IMR-90 (cell line): ENCODE results near the gene DEFB110. TPM values are rescaled to one million over a fixed set of nuclear protein-coding genes. Genes with fewer than 3 reads are reported as not detected.

Experiments
- ATAC-seq: fragments of 200-7000 bp; cut with Tn5 transposase; 2 replicates; pipeline ENCODE4 v1.9.1; 2020; ENCODE audit warnings: low read depth, mild to moderate bottlenecking, moderate library complexity
- BruUV-seq: library from RNA; stranded (reverse); fragments of 400-500 nt; replicated peaks from 2 replicates; lab custom pipeline; 2021; lab: Mats Ljungman, UMichigan
- CTCF ChIA-PET: fragments of 300-600 bp; formaldehyde crosslinking; extraction: SDS; loops from one replicate; lab custom pipeline; 2021; ENCODE audit warnings: antibody characterized with exemption; lab: Yijun Ruan, JAX
- POLR2A ChIA-PET: fragments of 300-600 bp; sonication (Branson Sonifier 250); formaldehyde crosslinking; loops from one replicate; lab custom pipeline; 2022; ENCODE audit warnings: antibody characterized with exemption; ENCODE audit not compliant: unreplicated experiment; lab: Charles Lee
- DNase-seq: peaks from one replicate; pipeline ENCODE4 v3.0.0; 2013
- H2AFZ ChIP-seq: replicated peaks from 2 replicates; pipeline ENCODE3; 2013; ENCODE audit warnings: low read length, mild to moderate bottlenecking; ENCODE audit not compliant: poor library complexity
- H2AK5ac ChIP-seq: 2 replicates; pipeline ENCODE4 v1.6.1; 2013; ENCODE audit warnings: low read depth, low read length, inconsistent platforms
- H2AK9ac ChIP-seq: replicated peaks from 2 replicates; pipeline ENCODE3; 2013; ENCODE audit warnings: mild to moderate bottlenecking, low read depth, low read length, moderate library complexity; ENCODE audit not compliant: poor library complexity
- H2BK120ac ChIP-seq: 2 replicates; pipeline ENCODE4 v1.6.1; 2013; ENCODE audit warnings: low read depth, low read length, inconsistent platforms
- H2BK15ac ChIP-seq: 3 replicates; pipeline ENCODE4 v1.6.1; 2013; ENCODE audit warnings: low read depth, low read length, inconsistent platforms
- H2BK20ac ChIP-seq: 2 replicates; pipeline ENCODE4 v1.6.1; 2013; ENCODE audit warnings: low read depth, mild to moderate bottlenecking, inconsistent platforms, low read length, moderate library complexity
- H2BK5ac ChIP-seq: 2 replicates; pipeline ENCODE4 v1.6.1; 2013; ENCODE audit warnings: mild to moderate bottlenecking, low read depth, low read length, inconsistent platforms; ENCODE audit not compliant: poor library complexity, severe bottlenecking
- H3K14ac ChIP-seq: replicated peaks from 2 replicates; pipeline ENCODE4 v1.6.1; 2013; ENCODE audit warnings: low read depth, low read length, inconsistent platforms
- H3K18ac ChIP-seq: 2 replicates; pipeline ENCODE4 v1.6.1; 2013; ENCODE audit warnings: low read depth, low read length, control low read depth
- H3K23ac ChIP-seq: 2 replicates; pipeline ENCODE4 v1.6.1; 2013; ENCODE audit warnings: low read depth, low read length, inconsistent platforms
- H3K27ac ChIP-seq: 2 replicates; pipeline ENCODE4 v1.5.1; 2013; ENCODE audit warnings: mild to moderate bottlenecking, control low read depth, low read length; ENCODE audit not compliant: insufficient read depth
- H3K27me3 ChIP-seq: 2 replicates; pipeline ENCODE4 v1.6.1; 2013; ENCODE audit warnings: low read length; ENCODE audit not compliant: control insufficient read depth, insufficient read depth
- H3K36me3 ChIP-seq: 2 replicates; pipeline ENCODE4 v1.6.1; 2013; ENCODE audit warnings: low read length, mixed read lengths; ENCODE audit not compliant: control insufficient read depth, insufficient read depth
- H3K4ac ChIP-seq: 2 replicates; pipeline ENCODE4 v1.6.1; 2013; ENCODE audit warnings: low read depth, low read length, inconsistent platforms
- H3K4me1 ChIP-seq: 2 replicates; pipeline ENCODE4 v1.6.1; 2013; ENCODE audit warnings: low read length, mixed read lengths; ENCODE audit not compliant: control insufficient read depth, insufficient read depth
- H3K4me2 ChIP-seq: 2 replicates; pipeline ENCODE4 v1.6.1; 2013; ENCODE audit warnings: low read depth, mild to moderate bottlenecking, control low read depth, low read length, moderate library complexity
- H3K4me3 ChIP-seq: 2 replicates; pipeline ENCODE4 v1.5.1; 2013; ENCODE audit warnings: low read depth, mild to moderate bottlenecking, control low read depth, low read length, moderate library complexity; ENCODE audit not compliant: insufficient read depth
- H3K56ac ChIP-seq: 2 replicates; pipeline ENCODE4 v1.6.1; 2013; ENCODE audit warnings: low read length, inconsistent platforms; ENCODE audit not compliant: insufficient read depth; ENCODE audit errors: extremely low read depth
- H3K79me1 ChIP-seq, 2 experiments: 2 replicates each; pipeline ENCODE4 v1.6.1; 2013; ENCODE audit warnings: low read length in 2 of 2, inconsistent platforms in 1 of 2, low read depth in 1 of 2
- H3K9ac ChIP-seq: 2 replicates; pipeline ENCODE4 v1.6.1; 2013; ENCODE audit warnings: low read depth, low read length, control low read depth
- H3K9me1 ChIP-seq: 2 replicates; pipeline ENCODE4 v1.6.1; 2013; ENCODE audit warnings: low read length, inconsistent platforms; ENCODE audit not compliant: insufficient read depth
- H3K9me3 ChIP-seq: 2 replicates; pipeline ENCODE4 v1.6.1; 2013; ENCODE audit warnings: low read length; ENCODE audit not compliant: control insufficient read depth, insufficient read depth
- H4K20me1 ChIP-seq: 2 replicates; pipeline ENCODE4 v1.6.1; 2013; ENCODE audit warnings: low read length, inconsistent platforms; ENCODE audit not compliant: insufficient read depth
- H4K5ac ChIP-seq: 2 replicates; pipeline ENCODE4 v1.6.1; 2013; ENCODE audit warnings: mild to moderate bottlenecking, low read depth, low read length, control low read depth
- H4K8ac ChIP-seq, 2 experiments: 2 replicates each; pipeline ENCODE4 v1.6.1; 2013; ENCODE audit warnings: low read depth in 2 of 2, low read length in 2 of 2, control low read depth in 1 of 2, inconsistent platforms in 1 of 2
- H4K91ac ChIP-seq: 2 replicates; pipeline ENCODE4 v1.6.1; 2013; ENCODE audit warnings: low read depth, low read length, inconsistent platforms; ENCODE audit not compliant: insufficient read depth
- BHLHE40 ChIP-seq: fragments of 150-350 bp; IDR thresholded peaks from 2 replicates; pipeline ENCODE4 v1.6.1; 2016; ENCODE audit warnings: mild to moderate bottlenecking, low read depth, low read length
- CEBPB ChIP-seq: IDR thresholded peaks from 2 replicates; pipeline ENCODE4 v1.6.1; 2012; ENCODE audit warnings: low read depth, low read length, improper control_type of control experiment
- CHD1 ChIP-seq: IDR thresholded peaks from 2 replicates; pipeline ENCODE4 v1.6.1; 2012; ENCODE audit warnings: low read depth, low read length, improper control_type of control experiment
- CTCF ChIP-seq: conservative IDR thresholded peaks from 2 replicates; pipeline ENCODE4 v1.5.1; 2012; ENCODE audit warnings: mild to moderate bottlenecking, low read depth, low read length, improper control_type of control experiment
- ELK1 ChIP-seq: fragments of 150-350 bp; IDR thresholded peaks from 2 replicates; pipeline ENCODE4 v1.6.1; 2016; ENCODE audit warnings: low read depth, mild to moderate bottlenecking, low read length, moderate library complexity, borderline replicate concordance
- FOS ChIP-seq: fragments of 150-350 bp; IDR thresholded peaks from 2 replicates; pipeline ENCODE4 v1.6.1; 2016; ENCODE audit warnings: low read depth, low read length
- MAFK ChIP-seq: IDR thresholded peaks from 2 replicates; pipeline ENCODE4 v1.6.1; 2012; ENCODE audit warnings: low read depth, low read length, improper control_type of control experiment
- MAZ ChIP-seq: IDR thresholded peaks from 2 replicates; pipeline ENCODE4 v1.6.1; 2012; ENCODE audit warnings: low read depth, mild to moderate bottlenecking, low read length, improper control_type of control experiment, moderate library complexity, borderline replicate concordance
- MXI1 ChIP-seq: IDR thresholded peaks from 2 replicates; pipeline ENCODE4 v1.6.1; 2012; ENCODE audit warnings: low read depth, mild to moderate bottlenecking, low read length, moderate library complexity, borderline replicate concordance
- NFE2L2 ChIP-seq: fragments of 150-350 bp; IDR thresholded peaks from 2 replicates; pipeline ENCODE4 v1.6.1; 2016; ENCODE audit warnings: low read depth, mild to moderate bottlenecking, low read length
- POLR2A ChIP-seq: IDR thresholded peaks from 2 replicates; pipeline ENCODE4 v1.6.1; 2012; ENCODE audit warnings: mild to moderate bottlenecking, low read depth, low read length
- RAD21 ChIP-seq: IDR thresholded peaks from 2 replicates; pipeline ENCODE4 v1.6.1; 2012; ENCODE audit warnings: low read length, improper control_type of control experiment
- RCOR1 ChIP-seq: IDR thresholded peaks from 2 replicates; pipeline ENCODE4 v1.6.1; 2012; ENCODE audit warnings: mild to moderate bottlenecking, low read length, improper control_type of control experiment; ENCODE audit not compliant: insufficient replicate concordance
- RFX5 ChIP-seq: IDR thresholded peaks from 2 replicates; pipeline ENCODE4 v1.8.0; 2012; ENCODE audit warnings: low read depth, mild to moderate bottlenecking, low read length, moderate library complexity
- SMC3 ChIP-seq: fragments of 150-350 bp; IDR thresholded peaks from 2 replicates; pipeline ENCODE4 v1.6.1; 2016; ENCODE audit warnings: low read depth, mild to moderate bottlenecking, antibody characterized with exemption, low read length, moderate library complexity
- USF2 ChIP-seq: fragments of 150-350 bp; IDR thresholded peaks from 2 replicates; pipeline ENCODE4 v1.6.1; 2017; ENCODE audit warnings: mild to moderate bottlenecking, antibody characterized with exemption, low read length, low read depth
- WGBS, 2 experiments: methylation state at CpG; one replicate each; pipeline versions ENCODE4 v1.1.5 to v1.1.7; 2013; ENCODE audit warnings: missing lambda C conversion rate in 2 of 2; ENCODE audit not compliant: insufficient read length in 1 of 2; ENCODE audit errors: extremely low coverage in 2 of 2; 5-methylcytosine and 5-hydroxymethylcytosine counted together
- dilution Hi-C: fragments of 300-500 bp; cut with HindIII; formaldehyde crosslinking; loops from one replicate; pipeline ENCODE4 v1.14.3; 2018; ENCODE audit warnings: low sequenced_read_pairs; ENCODE audit not compliant: unreplicated experiment
- in situ Hi-C: fragments of 300-500 bp; cut with MboI; formaldehyde crosslinking; loops from 3 replicates; pipeline ENCODE4 v1.14.3; 2019; ENCODE audit warnings: low sequenced_read_pairs, inconsistent platforms, mixed read lengths
- intact Hi-C: fragments of 100-400 bp; cut with micrococcal nuclease; formaldehyde crosslinking; loops from 2 replicates; pipeline ENCODE4 v1.10.0; 2022
- polyA plus RNA-seq, 3 experiments: library from polyadenylated mRNA; depleted of rRNA; stranded (reverse); fragments of >200 nt; gene quantifications; 2 replicates each; pipeline ENCODE4 v1.2.3, GENCODE V29; 2012; ENCODE audit warnings: low replicate concordance in 1 of 3
- total RNA-seq: library from RNA; depleted of rRNA; stranded (reverse); fragments of >200 nt; gene quantifications from 2 replicates; pipeline ENCODE4 v1.2.3, GENCODE V29; 2012

DEFB110 gene
- total and polyA plus RNA-seq, 2 of the 4 experiments (the other 2 are of a cell fraction), result not detected

- H2AK9ac ChIP-seq, result no peak overlapping the region
- TF ChIP-seq POLR2A (no peak), MAZ (no peak), MXI1 (no peak), CHD1 (no peak), SMC3 (no peak), CTCF (no peak), USF2 (no peak), BHLHE40 (no peak), FOS (no peak), MAFK (no peak), ELK1 (no peak), RCOR1 (no peak), RAD21 (no peak), CEBPB (no peak), RFX5 (no peak), NFE2L2 (no peak)
- intact Hi-C loops, result no loop called here
- no peak overlapping the region for H3K18ac ChIP-seq
- H3K56ac ChIP-seq, result no peak overlapping the region
- no peak overlapping the region for H2BK15ac ChIP-seq
- no peak overlapping the region for H2AK5ac ChIP-seq
- no peak overlapping the region for H2BK20ac ChIP-seq
- DNase-seq (no peak), ATAC-seq (no peak)
- WGBS, 2 experiments, result no CpG with 5 or more reads among the region's 1 CpG
- no peak overlapping the region for H3K4me2 ChIP-seq
- CTCF ChIA-PET, result no interaction called here
- H3K23ac ChIP-seq, result no peak overlapping the region
- no TSS peak for BruUV-seq
- dilution Hi-C loops, result no loop called here
- H4K91ac ChIP-seq, result no peak overlapping the region
- H3K27me3 ChIP-seq, result no peaks in the 10 kb centered on the region
- H3K4me3 ChIP-seq, result no peak overlapping the region
- no peak overlapping the region for H2BK120ac ChIP-seq
- H3K14ac ChIP-seq, result no peak overlapping the region
- H3K4me1 ChIP-seq, result no peaks in the 10 kb centered on the region
- H2AFZ ChIP-seq, result no peak overlapping the region
- POLR2A ChIA-PET, result no interaction called here
- H4K20me1 ChIP-seq, result no peaks in the 10 kb centered on the region
- H3K4ac ChIP-seq, result no peak overlapping the region
- no peaks in the 10 kb centered on the region for H3K9me3 ChIP-seq
- no peaks in the 10 kb centered on the region for H3K79me1 ChIP-seq
- no peaks in the 10 kb centered on the region for H3K36me3 ChIP-seq
- H4K5ac ChIP-seq, result no peak overlapping the region
- no peak overlapping the region for H2BK5ac ChIP-seq
- H4K8ac ChIP-seq, result no peak overlapping the region
- H3K9ac ChIP-seq, result no peak overlapping the region
- H3K9me1 ChIP-seq, result no peaks in the 10 kb centered on the region
- no peak overlapping the region for H3K27ac ChIP-seq
- in situ Hi-C loops, result no loop called here
Observed at GRCh38 chr6:50056242-50056641, 34.4 kb upstream of the DEFB110 start.
